Measurements from ENCODE around the gene ADCYAP1. TPM values are rescaled to one million over a fixed set of nuclear protein-coding genes. Genes with fewer than 3 reads are reported as not detected.

The ADCYAP1 gene
- total RNA-seq, 1 experiment from 2014 or later: not detected

GRCh38 chr18:901761-902160, 2.9 kb upstream of the ADCYAP1 start:
- Histone ChIP-seq H4K91ac (ENCODE audit: insufficient read length, low read depth, low read length) (no peak overlapping the region), H3K79me2 (ENCODE audit: insufficient read depth, low read length) (no peaks in the 10 kb centered on the region), H3T11ph (ENCODE audit: low read length) (no peak overlapping the region), H3K27me3 (ENCODE audit: insufficient read depth, low read length) (peaks cover 37% of the 10 kb centered on the region), H3K9ac (ENCODE audit: extremely low read depth, insufficient read length, low read length) (no peak overlapping the region), H3K27ac (ENCODE audit: insufficient read length, low read depth, low read length) (no peak overlapping the region), H2BK120ac (ENCODE audit: low read depth, low read length, poor library complexity, severe bottlenecking) (no peak overlapping the region), H4K20me1 (ENCODE audit: control insufficient read depth, insufficient read depth, insufficient read length) (no peaks in the 10 kb centered on the region), H3K4me2 (ENCODE audit: insufficient read depth, insufficient read length, low read length) (no peak overlapping the region), H3K18ac (ENCODE audit: insufficient read length, low read depth, low read length) (no peak overlapping the region), H2BK15ac (ENCODE audit: low read depth, low read length) (no peak overlapping the region), H3K9me3 (ENCODE audit: control insufficient read depth, low read depth, low read length) (no peaks in the 10 kb centered on the region), H3K14ac (ENCODE audit: insufficient read depth, low read length) (no peak overlapping the region), H2BK20ac (ENCODE audit: low read depth, low read length, poor library complexity, severe bottlenecking) (no peak overlapping the region), H3K79me1 (ENCODE audit: insufficient read depth, low read depth, low read length, poor library complexity, severe bottlenecking) (no peaks in the 10 kb centered on the region), H3K23me2 (ENCODE audit: insufficient read length, low read depth, low read length, poor library complexity, severe bottlenecking) (peaks cover 23% of the 10 kb centered on the region), H4K8ac (replicated peaks; ENCODE audit: insufficient read length, low read depth, low read length) (no peak overlapping the region), H3K4ac (ENCODE audit: low read depth, low read length) (no peak overlapping the region), H2BK12ac (ENCODE audit: insufficient read length, low read depth, low read length) (no peak overlapping the region), H3K23ac (ENCODE audit: insufficient read length, low read depth, low read length) (no peak overlapping the region), H3K4me1 (ENCODE audit: insufficient read depth, low read length) (peaks cover 6% of the 10 kb centered on the region; the same call in 1 of the 2 replicates), H4K5ac (ENCODE audit: insufficient read length, low read depth, low read length) (no peak overlapping the region), H3K56ac (ENCODE audit: insufficient read length, low read depth, low read length) (no peak overlapping the region), H2AK5ac (ENCODE audit: insufficient read length, low read length) (no peak overlapping the region), H2BK5ac (ENCODE audit: insufficient read length, low read length) (no peak overlapping the region), H2AFZ (ENCODE audit: low read length) (no peak overlapping the region)
- H3K36me3 Mint-ChIP-seq (ENCODE audit: insufficient read depth in 1 of 3, low read depth in 3 of 3): no peaks in the 10 kb centered on the region; a peak in 1 of 7 replicates
- peaks cover 83% of the 10 kb centered on the region for H3K27me3 Mint-ChIP-seq (ENCODE audit: low read depth)
- peaks cover 44 to 45% of the 10 kb centered on the region in 2 experiments for H3K4me1 Mint-ChIP-seq
- H3K9me3 Mint-ChIP-seq: peaks cover 0 to 3% of the 10 kb centered on the region in 2 experiments; a peak in 2 of 5 replicates
- DNase-seq: no peak
- H3K27ac Mint-ChIP-seq: no peak overlapping the region
- no peak overlapping the region for H3K4me3 Mint-ChIP-seq
- TF ChIP-seq, protein P1, sequence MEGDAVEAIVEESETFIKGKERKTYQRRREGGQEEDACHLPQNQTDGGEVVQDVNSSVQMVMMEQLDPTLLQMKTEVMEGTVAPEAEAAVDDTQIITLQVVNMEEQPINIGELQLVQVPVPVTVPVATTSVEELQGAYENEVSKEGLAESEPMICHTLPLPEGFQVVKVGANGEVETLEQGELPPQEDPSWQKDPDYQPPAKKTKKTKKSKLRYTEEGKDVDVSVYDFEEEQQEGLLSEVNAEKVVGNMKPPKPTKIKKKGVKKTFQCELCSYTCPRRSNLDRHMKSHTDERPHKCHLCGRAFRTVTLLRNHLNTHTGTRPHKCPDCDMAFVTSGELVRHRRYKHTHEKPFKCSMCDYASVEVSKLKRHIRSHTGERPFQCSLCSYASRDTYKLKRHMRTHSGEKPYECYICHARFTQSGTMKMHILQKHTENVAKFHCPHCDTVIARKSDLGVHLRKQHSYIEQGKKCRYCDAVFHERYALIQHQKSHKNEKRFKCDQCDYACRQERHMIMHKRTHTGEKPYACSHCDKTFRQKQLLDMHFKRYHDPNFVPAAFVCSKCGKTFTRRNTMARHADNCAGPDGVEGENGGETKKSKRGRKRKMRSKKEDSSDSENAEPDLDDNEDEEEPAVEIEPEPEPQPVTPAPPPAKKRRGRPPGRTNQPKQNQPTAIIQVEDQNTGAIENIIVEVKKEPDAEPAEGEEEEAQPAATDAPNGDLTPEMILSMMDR (conservative IDR thresholded peaks at IDR 0.05): no peak
